DMS153 (cell line): ENCODE measurements around the gene TMEM51.

Experiments used
- DNase-seq: peaks from one replicate; lab custom pipeline; 2025; lab: John Stamatoyannopoulos, UW

Gene TMEM51

GRCh38 chr1:15246960-15247614 lies 93.5 kb downstream of the TMEM51 start, which contains the start of gene FHAD1:
FHAD1 (plus strand) TSS chr1:15247223; CDS start chr1:15251785, 4,562 bp downstream.
- DNase-seq = peak; percentile 73

- no peak for DNase-seq
Observed at GRCh38 chr1:15248216-15248615, 94.7 kb downstream of the TMEM51 start.

DNA sequence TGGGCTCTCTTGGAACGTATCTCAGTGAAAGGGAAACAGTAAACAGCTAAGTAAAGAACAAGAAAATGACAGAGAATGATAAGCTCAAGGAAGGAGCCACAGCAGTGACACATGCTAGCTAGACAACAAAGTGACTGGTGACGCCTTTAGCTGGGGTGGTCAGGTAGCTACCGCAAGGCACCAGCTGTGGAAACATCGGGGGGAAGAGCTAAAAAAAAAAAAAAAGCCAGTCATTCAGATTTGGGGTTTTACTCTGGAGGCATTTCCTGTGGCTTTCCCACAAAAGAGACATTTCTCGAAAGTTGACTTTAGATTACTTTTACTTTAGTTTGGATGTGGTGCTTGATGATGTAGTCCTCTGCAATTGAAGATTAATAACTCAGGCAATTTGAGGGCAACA lies 95.5 kb downstream of the TMEM51 start:
- no peak for DNase-seq

- no peak for DNase-seq
Observed at GRCh38 chr1:15251857-15252835, 98.6 kb downstream of the TMEM51 start.

GRCh38 chr1:15254559-15254958 lies 101.0 kb downstream of the TMEM51 start:
- no peak for DNase-seq

DNA sequence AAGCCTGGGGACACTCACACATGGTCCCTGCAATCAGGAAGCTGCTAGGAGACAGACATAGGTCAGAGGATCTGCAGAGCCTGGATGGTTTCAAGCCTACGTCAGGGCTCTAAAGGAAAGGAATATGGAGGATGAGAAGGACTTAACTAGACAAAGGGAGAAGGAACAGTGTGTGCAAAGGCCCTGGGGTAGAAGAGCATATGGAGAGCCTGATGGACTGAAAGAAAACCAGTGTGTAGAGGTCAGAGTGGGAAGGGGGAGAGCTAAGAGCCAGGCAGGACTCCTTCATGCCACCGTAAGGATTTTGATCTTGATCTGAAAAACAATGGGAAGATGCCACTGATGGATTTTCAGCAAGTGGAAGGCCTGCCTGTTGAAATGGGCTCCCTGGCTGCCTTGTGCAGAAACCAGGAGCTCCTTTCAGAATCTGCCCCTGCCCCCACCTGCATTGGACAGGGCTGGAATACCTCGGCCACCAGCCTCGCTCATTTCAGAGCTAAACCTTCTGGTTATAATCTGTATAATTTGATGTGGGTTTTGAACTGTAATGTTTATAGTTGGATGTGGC lies 102.1 kb downstream of the TMEM51 start:
- DNase-seq = no peak

DNA sequence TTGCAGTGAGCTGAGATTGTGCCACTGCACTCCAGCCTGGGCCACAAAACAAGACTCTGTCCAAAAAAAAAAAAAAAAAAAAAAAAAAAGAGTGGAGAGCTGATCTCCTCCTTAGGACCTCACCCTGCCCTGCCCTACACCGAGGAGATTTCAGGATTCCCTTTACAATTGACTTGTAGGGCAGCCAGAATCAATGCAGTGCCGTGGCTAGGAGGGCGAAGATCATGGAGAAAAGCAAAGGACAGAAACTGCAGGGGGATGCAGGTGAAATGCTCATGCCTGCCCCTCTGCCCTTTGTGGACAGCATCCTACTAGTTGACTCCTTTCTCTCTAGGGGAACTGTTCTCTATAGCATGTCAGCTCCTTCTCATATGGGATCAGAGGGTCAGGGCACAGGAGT lies 103.0 kb downstream of the TMEM51 start:
- no peak for DNase-seq

DNA sequence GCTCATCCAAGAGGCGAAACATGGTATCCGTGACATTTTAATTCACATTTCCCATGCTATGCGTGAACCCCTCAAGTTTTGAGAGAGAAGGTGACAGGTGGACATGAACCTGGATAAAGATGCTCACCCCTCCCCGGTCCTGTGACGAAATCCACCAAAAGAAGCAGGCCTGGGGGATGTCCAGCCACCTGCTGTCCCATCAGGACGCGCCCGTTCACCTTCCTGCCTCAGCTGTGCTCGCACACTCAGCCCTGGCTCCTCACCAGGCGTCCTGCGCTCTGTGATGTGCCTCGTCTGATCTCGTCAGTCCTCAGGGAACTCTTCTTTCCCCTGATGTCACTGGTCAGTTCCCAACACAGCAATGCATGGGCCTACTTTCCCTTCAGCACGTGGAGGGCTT lies 103.8 kb downstream of the TMEM51 start:
- DNase-seq = no peak

GRCh38 chr1:15258833-15259621 lies 105.5 kb downstream of the TMEM51 start:
- no peak for DNase-seq

DNA sequence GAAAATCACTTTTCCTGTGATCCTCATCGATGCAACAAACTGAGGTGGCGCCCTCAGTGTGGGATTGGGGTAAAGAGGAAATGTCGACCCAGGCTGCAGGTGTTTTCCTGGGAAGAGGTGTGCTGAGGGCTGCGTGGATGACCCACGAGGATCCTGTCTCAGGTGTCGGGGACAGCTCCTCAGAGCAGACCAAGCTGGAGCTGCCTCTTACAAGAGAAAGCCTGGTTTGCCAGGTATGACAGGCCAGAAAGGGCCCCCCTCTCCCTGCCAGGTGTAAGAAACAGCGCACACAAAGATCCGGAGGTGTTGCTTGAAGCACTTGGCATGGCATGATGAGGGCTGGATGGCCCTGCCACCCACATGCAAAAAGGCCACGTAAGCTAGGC lies 106.1 kb downstream of the TMEM51 start:
- DNase-seq = no peak

- no peak for DNase-seq
Observed at GRCh38 chr1:15260418-15261154, 107.0 kb downstream of the TMEM51 start.

GRCh38 chr1:15261155-15262002 lies 107.8 kb downstream of the TMEM51 start:
- DNase-seq = no peak

DNA sequence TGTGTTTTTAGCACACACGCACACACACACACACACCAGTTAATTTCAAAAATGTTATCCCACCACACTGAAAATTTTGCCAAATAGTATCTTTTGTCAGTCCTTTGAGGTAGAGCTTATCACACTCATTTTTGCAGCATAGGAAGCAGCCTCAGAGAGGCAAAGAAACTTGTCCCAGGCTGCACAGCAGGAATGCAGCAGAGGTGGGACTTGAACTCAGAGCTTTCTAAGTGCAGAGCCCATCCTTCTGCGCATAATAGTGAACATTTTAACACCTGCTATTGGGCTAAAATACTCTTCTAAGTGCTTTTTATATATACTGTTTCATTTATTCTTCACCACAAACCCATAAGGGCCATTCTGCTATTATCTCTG lies 108.4 kb downstream of the TMEM51 start:
- no peak for DNase-seq

- no peak for DNase-seq
Observed at GRCh38 chr1:15262706-15263105, 109.2 kb downstream of the TMEM51 start.

DNA sequence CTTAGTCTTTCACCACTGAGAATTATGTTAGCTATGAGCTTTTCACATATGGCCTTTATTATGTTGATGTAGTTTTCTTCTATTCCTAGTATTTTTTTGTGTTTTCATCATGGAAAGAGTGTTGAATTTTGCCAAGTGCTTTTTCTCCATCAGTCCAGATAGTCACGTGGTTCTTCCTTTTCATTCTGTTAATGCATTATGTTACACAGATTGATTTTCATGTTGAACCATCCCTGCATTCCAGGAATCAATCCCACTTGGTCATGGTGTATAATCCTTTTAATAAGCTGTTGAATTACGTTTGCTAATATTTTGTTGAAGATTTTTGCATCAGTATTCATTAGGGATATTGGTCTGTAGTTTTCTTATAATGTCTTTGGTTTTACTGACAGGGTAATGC lies 111.2 kb downstream of the TMEM51 start:
- no peak for DNase-seq
